ENCODE results near the gene DUSP6. TPM values are rescaled to one million over a fixed set of nuclear protein-coding genes. Genes with fewer than 3 reads are reported as not detected.
A peak's percentile ranks its signal among the peaks of the same experiment; 100 is the strongest.

DUSP6 gene, protein sequence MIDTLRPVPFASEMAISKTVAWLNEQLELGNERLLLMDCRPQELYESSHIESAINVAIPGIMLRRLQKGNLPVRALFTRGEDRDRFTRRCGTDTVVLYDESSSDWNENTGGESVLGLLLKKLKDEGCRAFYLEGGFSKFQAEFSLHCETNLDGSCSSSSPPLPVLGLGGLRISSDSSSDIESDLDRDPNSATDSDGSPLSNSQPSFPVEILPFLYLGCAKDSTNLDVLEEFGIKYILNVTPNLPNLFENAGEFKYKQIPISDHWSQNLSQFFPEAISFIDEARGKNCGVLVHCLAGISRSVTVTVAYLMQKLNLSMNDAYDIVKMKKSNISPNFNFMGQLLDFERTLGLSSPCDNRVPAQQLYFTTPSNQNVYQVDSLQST
- total RNA-seq = 10 to 100 TPM; 31.0 to 40.2 (median 33.8) TPM

- Histone ChIP-seq H3K4me1 (peaks cover 27 to 35% of the 10 kb centered on the region in 2 donors), H3K9me3 (no peaks in the 10 kb centered on the region), H3K36me3 (peaks cover 4 to 10% of the 10 kb centered on the region in 2 donors), H3K4me3 (replicated peaks in 1 of 3) (peak within 1 kb of the TSS; percentile 45 to 74 (median 74)), H3K27me3 (no peaks in the 10 kb centered on the region), H3K27ac (peak within 1 kb of the TSS; percentile 97 to 99 (median 98))
- DNase-seq = peak; percentile 94 to 97
- intact Hi-C loops (cut with DNase I) = loop anchor here (5.0 to 10.0 kb wide), 2 partner anchors 105 to 128 kb away; no protein-coding TSS in a partner anchor
- WGBS, 2 donors = 1% methylated on average over 34 of the region's 34 CpGs
- TF ChIP-seq, protein P1, sequence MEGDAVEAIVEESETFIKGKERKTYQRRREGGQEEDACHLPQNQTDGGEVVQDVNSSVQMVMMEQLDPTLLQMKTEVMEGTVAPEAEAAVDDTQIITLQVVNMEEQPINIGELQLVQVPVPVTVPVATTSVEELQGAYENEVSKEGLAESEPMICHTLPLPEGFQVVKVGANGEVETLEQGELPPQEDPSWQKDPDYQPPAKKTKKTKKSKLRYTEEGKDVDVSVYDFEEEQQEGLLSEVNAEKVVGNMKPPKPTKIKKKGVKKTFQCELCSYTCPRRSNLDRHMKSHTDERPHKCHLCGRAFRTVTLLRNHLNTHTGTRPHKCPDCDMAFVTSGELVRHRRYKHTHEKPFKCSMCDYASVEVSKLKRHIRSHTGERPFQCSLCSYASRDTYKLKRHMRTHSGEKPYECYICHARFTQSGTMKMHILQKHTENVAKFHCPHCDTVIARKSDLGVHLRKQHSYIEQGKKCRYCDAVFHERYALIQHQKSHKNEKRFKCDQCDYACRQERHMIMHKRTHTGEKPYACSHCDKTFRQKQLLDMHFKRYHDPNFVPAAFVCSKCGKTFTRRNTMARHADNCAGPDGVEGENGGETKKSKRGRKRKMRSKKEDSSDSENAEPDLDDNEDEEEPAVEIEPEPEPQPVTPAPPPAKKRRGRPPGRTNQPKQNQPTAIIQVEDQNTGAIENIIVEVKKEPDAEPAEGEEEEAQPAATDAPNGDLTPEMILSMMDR (IDR thresholded peaks at IDR 0.05) = peak in 1 of 6 experiments; percentile 18
- peak in 1 of 2 donors; percentile 98 for TF ChIP-seq POLR2A (IDR thresholded peaks at IDR 0.05)
These were observed at the start of gene DUSP6 for GRCh38 chr12:89352492-89353187. DUSP6 (minus strand) TSS chr12:89352501; CDS start chr12:89352039, 462 bp downstream.

- H3K4me3 ChIP-seq (replicated peaks in 1 of 3) = no peak overlapping the region
- no peak for DNase-seq
- no peaks in the 10 kb centered on the region for H3K9me3 ChIP-seq
- no peaks in the 10 kb centered on the region for H3K36me3 ChIP-seq
- WGBS, 2 donors = 76 to 82% methylated on average over 3 of the region's 3 CpGs
- intact Hi-C loops (cut with DNase I) = no loop called here
- H3K27ac ChIP-seq = no peak overlapping the region
- H3K27me3 ChIP-seq = no peaks in the 10 kb centered on the region
- no peaks in the 10 kb centered on the region for H3K4me1 ChIP-seq
- TF ChIP-seq, protein P1 (IDR thresholded peaks at IDR 0.05) = no peak
- no peak for TF ChIP-seq POLR2A (IDR thresholded peaks at IDR 0.05)
These were observed 49.2 kb upstream of the DUSP6 start for GRCh38 chr12:89401433-89402058.

DNA sequence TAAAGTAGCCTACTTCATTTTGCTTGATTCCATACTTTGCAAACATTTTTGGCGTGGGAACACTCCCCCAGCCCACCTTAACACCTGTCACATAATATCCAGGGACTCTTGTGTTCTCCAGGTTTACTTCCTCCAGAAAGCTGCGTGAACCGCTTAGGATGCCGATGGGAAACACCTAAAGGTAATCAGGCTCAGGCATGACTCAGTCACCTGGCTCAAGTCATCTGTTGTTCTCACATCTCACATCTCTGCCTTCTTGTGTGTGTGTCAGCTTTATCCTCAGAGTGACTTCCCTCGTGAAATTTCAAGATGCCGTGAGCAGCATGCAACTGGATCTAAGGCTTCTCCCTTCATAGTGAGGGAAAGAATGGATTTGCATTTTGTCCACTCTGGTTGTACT lies 48.1 kb upstream of the DUSP6 start:
- WGBS, 2 donors = 98% methylated on average over 6 of the region's 6 CpGs
- Histone ChIP-seq H3K27ac (no peak overlapping the region), H3K4me1 (no peaks in the 10 kb centered on the region), H3K9me3 (no peaks in the 10 kb centered on the region), H3K4me3 (replicated peaks in 1 of 3) (no peak overlapping the region), H3K27me3 (no peaks in the 10 kb centered on the region), H3K36me3 (no peaks in the 10 kb centered on the region)
- DNase-seq = no peak
- intact Hi-C loops (cut with DNase I) = no loop called here
- TF ChIP-seq, protein P1 (IDR thresholded peaks at IDR 0.05) = no peak
- no peak for TF ChIP-seq POLR2A (IDR thresholded peaks at IDR 0.05)

GRCh38 chr12:89395712-89396111 lies 43.4 kb upstream of the DUSP6 start:
- Histone ChIP-seq H3K4me1 (peaks cover 0 to 4% of the 10 kb centered on the region in 2 donors), H3K27ac (no peak overlapping the region), H3K36me3 (no peaks in the 10 kb centered on the region), H3K4me3 (replicated peaks in 1 of 3) (no peak overlapping the region), H3K27me3 (no peaks in the 10 kb centered on the region), H3K9me3 (no peaks in the 10 kb centered on the region)
- intact Hi-C loops (cut with DNase I) = no loop called here
- DNase-seq = no peak
- 89 to 91% methylated on average over 4 of the region's 4 CpGs for WGBS, 2 donors
- no peak for TF ChIP-seq POLR2A (IDR thresholded peaks at IDR 0.05)
- TF ChIP-seq, protein P1 (IDR thresholded peaks at IDR 0.05) = no peak
